ENCODE results near the gene NPAS3. TPM values are rescaled to one million over a fixed set of nuclear protein-coding genes. Genes with fewer than 3 reads are reported as not detected.

The NPAS3 gene
- total RNA-seq, 1 experiment from 2014 or later = not detected

DNA sequence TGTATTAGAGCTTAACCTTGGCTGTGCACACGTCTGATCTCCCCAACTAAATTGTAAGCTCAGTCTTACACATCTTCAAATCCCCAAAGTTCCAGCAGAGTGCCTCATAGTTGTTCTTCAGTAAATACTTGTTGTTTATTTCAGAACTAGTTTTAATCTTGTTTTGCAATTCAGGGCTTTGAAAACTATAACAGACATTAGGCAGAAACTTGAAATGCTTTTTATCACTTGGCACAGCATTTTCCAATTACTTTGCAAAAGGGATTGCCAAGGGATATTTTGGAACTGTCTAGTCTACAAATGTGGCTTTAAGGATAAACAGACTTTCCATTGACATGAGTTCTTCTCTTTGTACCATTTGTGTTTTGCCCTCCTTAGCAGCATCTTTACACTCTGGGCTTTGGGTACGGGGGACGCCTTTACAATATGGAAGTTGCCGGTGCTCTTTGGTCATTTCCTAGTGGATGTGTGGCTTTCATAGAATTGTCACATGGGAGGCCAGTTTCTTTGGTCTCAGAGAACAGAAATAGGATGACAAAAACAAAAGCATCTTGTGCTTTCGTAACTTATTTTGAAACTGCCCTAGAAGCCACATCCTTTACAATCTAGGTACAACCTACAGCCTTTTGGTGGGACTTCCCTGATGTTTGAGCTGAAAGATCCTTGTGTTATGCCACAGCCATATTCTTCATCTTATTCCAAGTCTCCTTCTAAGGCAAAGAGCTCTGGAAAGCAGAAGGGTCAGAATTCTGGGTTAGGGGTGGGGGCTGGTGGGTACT lies 96.9 kb downstream of the NPAS3 start:
- Histone ChIP-seq H3K27ac (no peak overlapping the region), H3K79me2 (ENCODE audit: low read depth) (no peaks in the 10 kb centered on the region), H3K4me3 (no peak overlapping the region), H3K27me3 (ENCODE audit: insufficient read depth, low read depth) (no peaks in the 10 kb centered on the region), H3K9me2 (ENCODE audit: insufficient read depth) (no peaks in the 10 kb centered on the region), H3K9me3 (ENCODE audit: insufficient read depth, low read depth) (no peaks in the 10 kb centered on the region), H3K4me2 (no peak overlapping the region), H2AFZ (no peak overlapping the region), H3K36me3 (ENCODE audit: low read depth) (no peaks in the 10 kb centered on the region), H3F3A (ENCODE audit: insufficient read depth, low read depth) (no peaks in the 10 kb centered on the region), H4K20me1 (ENCODE audit: insufficient read depth) (no peaks in the 10 kb centered on the region), H3K4me1 (replicated peaks; ENCODE audit: insufficient read depth) (no peaks in the 10 kb centered on the region)
- no TSS peak for BruUV-seq (replicated peaks)
- no peak for DNase-seq
- POLR2A ChIA-PET (ENCODE audit: unreplicated experiment) = no interaction called here
- CTCF ChIA-PET = no interaction called here
- intact Hi-C loops (cut with micrococcal nuclease; ENCODE audit: unreplicated experiment) = no loop called here
- no peak for TF ChIP-seq EZH2 (IDR thresholded peaks at IDR 0.05; ENCODE audit: low read depth)

GRCh38 chr14:33039311-33039710 lies 100.6 kb downstream of the NPAS3 start:
- Histone ChIP-seq H3K36me3 (ENCODE audit: low read depth) (no peaks in the 10 kb centered on the region), H3K4me3 (no peak overlapping the region), H3K27ac (no peak overlapping the region), H2AFZ (no peak overlapping the region), H3K4me1 (replicated peaks; ENCODE audit: insufficient read depth) (no peaks in the 10 kb centered on the region), H3K9me3 (ENCODE audit: insufficient read depth, low read depth) (no peaks in the 10 kb centered on the region), H3K27me3 (ENCODE audit: insufficient read depth, low read depth) (no peaks in the 10 kb centered on the region), H3F3A (ENCODE audit: insufficient read depth, low read depth) (no peaks in the 10 kb centered on the region), H3K9me2 (ENCODE audit: insufficient read depth) (no peaks in the 10 kb centered on the region), H3K4me2 (no peak overlapping the region), H3K79me2 (ENCODE audit: low read depth) (no peaks in the 10 kb centered on the region), H4K20me1 (ENCODE audit: insufficient read depth) (no peaks in the 10 kb centered on the region)
- BruUV-seq (replicated peaks) = no TSS peak
- ChIA-PET CTCF (no interaction called here), POLR2A (ENCODE audit: unreplicated experiment) (no interaction called here)
- TF ChIP-seq, protein P1, sequence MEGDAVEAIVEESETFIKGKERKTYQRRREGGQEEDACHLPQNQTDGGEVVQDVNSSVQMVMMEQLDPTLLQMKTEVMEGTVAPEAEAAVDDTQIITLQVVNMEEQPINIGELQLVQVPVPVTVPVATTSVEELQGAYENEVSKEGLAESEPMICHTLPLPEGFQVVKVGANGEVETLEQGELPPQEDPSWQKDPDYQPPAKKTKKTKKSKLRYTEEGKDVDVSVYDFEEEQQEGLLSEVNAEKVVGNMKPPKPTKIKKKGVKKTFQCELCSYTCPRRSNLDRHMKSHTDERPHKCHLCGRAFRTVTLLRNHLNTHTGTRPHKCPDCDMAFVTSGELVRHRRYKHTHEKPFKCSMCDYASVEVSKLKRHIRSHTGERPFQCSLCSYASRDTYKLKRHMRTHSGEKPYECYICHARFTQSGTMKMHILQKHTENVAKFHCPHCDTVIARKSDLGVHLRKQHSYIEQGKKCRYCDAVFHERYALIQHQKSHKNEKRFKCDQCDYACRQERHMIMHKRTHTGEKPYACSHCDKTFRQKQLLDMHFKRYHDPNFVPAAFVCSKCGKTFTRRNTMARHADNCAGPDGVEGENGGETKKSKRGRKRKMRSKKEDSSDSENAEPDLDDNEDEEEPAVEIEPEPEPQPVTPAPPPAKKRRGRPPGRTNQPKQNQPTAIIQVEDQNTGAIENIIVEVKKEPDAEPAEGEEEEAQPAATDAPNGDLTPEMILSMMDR (conservative IDR thresholded peaks at IDR 0.05) = no peak
- TF ChIP-seq EZH2 (IDR thresholded peaks at IDR 0.05; ENCODE audit: low read depth) = no peak
- intact Hi-C loops (cut with micrococcal nuclease; ENCODE audit: unreplicated experiment) = no loop called here
- DNase-seq = no peak

DNA sequence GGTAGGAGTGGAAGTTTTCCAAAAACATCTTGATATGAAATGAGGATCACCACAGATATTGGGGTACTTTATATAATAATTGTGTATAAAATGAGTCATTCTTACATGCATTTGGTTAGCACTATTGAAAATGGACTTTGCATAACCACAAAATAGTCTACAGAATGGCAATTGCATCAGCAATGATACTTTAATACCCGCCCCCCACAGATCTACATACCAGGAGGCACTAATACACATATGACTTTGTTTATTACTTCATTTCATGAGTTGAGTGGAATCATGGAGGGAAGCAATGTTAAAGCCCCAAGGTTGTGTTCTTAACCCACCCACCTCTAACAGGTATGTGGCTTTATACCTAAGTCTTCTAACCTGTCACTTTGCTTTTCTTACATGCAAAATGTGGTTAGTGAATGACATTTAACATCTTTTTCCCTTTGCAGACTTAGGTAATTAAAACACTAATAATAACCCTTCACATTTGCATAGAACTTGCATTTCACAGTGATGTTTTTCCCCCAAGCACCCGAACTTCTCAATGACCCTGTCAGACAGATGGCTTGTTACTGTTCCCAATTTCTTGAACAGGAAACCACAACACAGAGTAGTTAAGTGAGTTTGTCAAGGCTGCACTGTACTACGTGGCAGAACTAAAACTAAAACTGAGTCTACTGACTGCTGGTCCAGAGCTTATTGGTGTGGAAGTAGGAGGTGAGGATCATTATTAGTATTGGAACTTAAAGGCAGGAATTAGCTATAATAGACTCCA lies 101.9 kb downstream of the NPAS3 start:
- ChIA-PET POLR2A (ENCODE audit: unreplicated experiment) (no interaction called here), CTCF (no interaction called here)
- Histone ChIP-seq H3K4me2 (no peak overlapping the region), H4K20me1 (ENCODE audit: insufficient read depth) (no peaks in the 10 kb centered on the region), H3K4me1 (replicated peaks; ENCODE audit: insufficient read depth) (no peaks in the 10 kb centered on the region), H3K79me2 (ENCODE audit: low read depth) (no peaks in the 10 kb centered on the region), H3K9me3 (ENCODE audit: insufficient read depth, low read depth) (no peaks in the 10 kb centered on the region), H3F3A (ENCODE audit: insufficient read depth, low read depth) (no peaks in the 10 kb centered on the region), H3K9me2 (ENCODE audit: insufficient read depth) (no peaks in the 10 kb centered on the region; the same call in 1 of the 2 replicates), H2AFZ (no peak overlapping the region), H3K27me3 (ENCODE audit: insufficient read depth, low read depth) (no peaks in the 10 kb centered on the region), H3K4me3 (no peak overlapping the region), H3K27ac (no peak overlapping the region), H3K36me3 (ENCODE audit: low read depth) (no peaks in the 10 kb centered on the region)
- no peak for DNase-seq
- no TSS peak for BruUV-seq (replicated peaks)
- TF ChIP-seq, protein P1 (conservative IDR thresholded peaks at IDR 0.05) = no peak
- TF ChIP-seq EZH2 (IDR thresholded peaks at IDR 0.05; ENCODE audit: low read depth) = no peak
- intact Hi-C loops (cut with micrococcal nuclease; ENCODE audit: unreplicated experiment) = no loop called here
